ENCODE data around the gene ARSG.

The ARSG gene

GRCh38 chr17:68247445-68248198 is 43.7 kb upstream of the ARSG start, which contains the start of gene AMZ2 (continued):
- TF ChIP-seq ZNF518A (tag by site-specific recombination; conservative IDR thresholded peaks at IDR 0.05; ENCODE audit: low read depth) (no peak), ZNF132 (tag by site-specific recombination; IDR thresholded peaks at IDR 0.05; ENCODE audit: borderline replicate concordance) (no peak), SCRT1 (tag by site-specific recombination; IDR thresholded peaks at IDR 0.05; ENCODE audit: borderline replicate concordance) (no peak), ZBTB21 (tag by site-specific recombination; IDR thresholded peaks at IDR 0.05) (peak; percentile 85), ZNF830 (tag by site-specific recombination; IDR thresholded peaks at IDR 0.05; ENCODE audit: low read depth) (no peak), ZSCAN16 (tag by site-specific recombination; IDR thresholded peaks at IDR 0.05) (no peak), YY2 (tag by site-specific recombination; IDR thresholded peaks at IDR 0.05) (no peak), ZNF501 (tag by site-specific recombination; IDR thresholded peaks at IDR 0.05) (peak; percentile 78), WT1 (tag by site-specific recombination; IDR thresholded peaks at IDR 0.05) (no peak), INSM2 (tag by site-specific recombination; IDR thresholded peaks at IDR 0.05) (no peak), ZNF510 (tag by site-specific recombination; IDR thresholded peaks at IDR 0.05; ENCODE audit: insufficient replicate concordance) (no peak), HIC1 (tag by site-specific recombination; IDR thresholded peaks at IDR 0.05) (no peak), ZNF394 (tag by site-specific recombination; IDR thresholded peaks at IDR 0.05; ENCODE audit: borderline replicate concordance) (peak; percentile 24; the same call in 1 of the 2 replicates), ZFP37 (tag by site-specific recombination; IDR thresholded peaks at IDR 0.05) (peak; percentile 45; the same call in 1 of the 2 replicates), ZNF398 (tag by site-specific recombination; IDR thresholded peaks at IDR 0.05) (peak; percentile 9; the same call in 1 of the 2 replicates), ZNF645 (tag by site-specific recombination; IDR thresholded peaks at IDR 0.05) (no peak), ZNF157 (tag by site-specific recombination; IDR thresholded peaks at IDR 0.05) (no peak), KLF10 (tag by site-specific recombination; IDR thresholded peaks at IDR 0.05) (peak; percentile 99), ZNF626 (tag by site-specific recombination; IDR thresholded peaks at IDR 0.05) (no peak), ZNF366 (tag by site-specific recombination; conservative IDR thresholded peaks at IDR 0.05) (0 out of 2 replicates have a peak, but pooled peaks have one; percentile 21), SP3 (tag by site-specific recombination; IDR thresholded peaks at IDR 0.05) (peak; percentile 91), ZNF19 (tag by site-specific recombination; IDR thresholded peaks at IDR 0.05; ENCODE audit: low read depth) (no peak), ZBTB7A (tag by site-specific recombination; IDR thresholded peaks at IDR 0.05; ENCODE audit: low read depth) (peak; percentile 76; the same call in 1 of the 2 replicates), ZNF266 (tag by site-specific recombination; IDR thresholded peaks at IDR 0.05; ENCODE audit: low read depth) (no peak), PATZ1 (tag by site-specific recombination; IDR thresholded peaks at IDR 0.05) (peak; percentile 76)
